ENCODE results near the gene CATSPER1. TPM values are rescaled to one million over a fixed set of nuclear protein-coding genes. Genes with fewer than 3 reads are reported as not detected.

Gene CATSPER1
- 0.32 TPM in 1 of 2 replicates, not detected in the other for total RNA-seq

DNA sequence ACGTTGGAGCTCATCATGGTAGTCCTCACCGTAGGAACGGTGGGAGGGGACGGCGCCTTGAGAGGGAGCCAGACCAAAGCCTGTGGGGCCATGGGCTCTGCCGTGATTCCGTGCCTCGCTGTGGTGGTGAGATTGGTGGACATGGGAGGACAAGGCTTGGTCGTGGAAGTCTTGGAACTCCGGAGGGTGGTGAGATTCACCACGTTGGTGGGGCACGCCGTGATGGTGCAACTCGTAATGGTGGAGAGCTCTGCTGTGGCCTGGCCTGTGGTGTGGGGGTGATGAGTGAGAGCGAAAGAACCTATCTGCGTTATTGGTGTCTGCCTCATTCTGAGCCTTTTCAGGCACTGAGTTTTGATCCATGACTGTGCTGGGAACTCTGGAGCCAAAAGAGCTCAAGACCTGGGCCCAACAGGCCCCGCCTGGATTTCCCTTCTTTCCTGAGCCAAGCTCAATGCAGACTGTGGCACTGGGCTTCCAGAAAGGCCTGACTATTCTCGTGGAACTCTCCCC is at the start of gene CATSPER1:
Gene CATSPER1, minus strand, starts transcription at position 463 of the 513 bp plus-strand sequence. Its CDS starts 100 bp downstream, at position 363.
- intact Hi-C loops (cut with micrococcal nuclease): no loop called here

DNA sequence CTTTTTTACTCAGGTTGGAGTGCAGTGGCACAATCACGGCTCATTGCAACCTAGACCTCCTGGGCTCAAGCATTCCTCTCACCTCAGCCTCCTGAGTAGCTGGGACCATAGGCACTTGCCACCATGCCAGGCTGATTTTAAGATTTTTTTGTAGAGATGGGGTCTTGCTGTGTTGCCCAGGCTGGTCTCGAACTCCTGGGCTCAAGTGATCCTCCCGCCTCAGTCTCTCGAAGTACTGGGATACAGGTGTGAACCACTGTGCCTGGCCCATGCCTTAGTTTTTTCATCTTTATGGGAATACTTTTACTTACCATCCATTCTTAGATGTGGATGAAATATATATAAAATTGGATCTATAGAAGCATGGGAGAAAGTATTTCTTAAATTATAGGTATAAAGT is 49.0 kb upstream of the CATSPER1 start:
- intact Hi-C loops (cut with micrococcal nuclease): no loop called here

DNA sequence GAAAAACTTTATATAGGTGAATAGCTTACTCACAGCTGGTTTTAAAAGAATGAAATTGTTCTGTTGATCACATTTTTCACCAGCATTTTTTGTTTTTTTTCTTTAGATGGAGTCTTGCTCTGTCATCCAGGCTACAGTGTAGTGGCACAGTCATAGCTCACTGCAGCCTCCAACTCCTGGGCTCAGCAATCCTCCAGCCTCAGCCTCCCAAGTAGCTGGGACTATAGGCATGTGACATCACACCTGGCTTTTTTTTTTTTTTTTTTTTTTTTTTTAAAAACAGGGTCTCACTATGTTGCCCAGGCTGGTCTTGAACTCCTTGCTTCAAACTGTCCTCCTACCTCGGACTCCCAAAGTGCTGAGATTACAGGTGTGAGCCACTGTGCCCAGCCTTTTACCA is 47.4 kb upstream of the CATSPER1 start:
- intact Hi-C loops (cut with micrococcal nuclease): no loop called here

DNA sequence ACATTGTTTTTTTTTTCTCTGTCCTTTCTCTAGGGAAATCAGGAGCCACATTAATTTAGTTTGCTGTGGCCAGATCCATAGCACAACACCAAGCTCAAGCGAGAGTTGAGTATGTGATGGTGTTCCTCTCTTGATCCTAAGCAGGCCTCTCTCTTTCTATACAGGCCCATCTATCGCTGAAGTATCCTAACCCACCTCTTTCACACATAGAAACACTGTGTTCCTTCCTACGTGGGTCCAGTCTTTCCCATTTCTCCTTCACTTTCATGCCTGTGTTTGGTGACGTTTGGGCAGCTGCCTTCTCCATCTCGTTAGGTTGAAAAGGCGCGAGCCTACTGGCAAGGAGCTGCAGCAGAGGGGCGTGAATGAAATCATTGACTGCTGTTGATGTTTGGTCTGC is 46.2 kb upstream of the CATSPER1 start:
- intact Hi-C loops (cut with micrococcal nuclease): no loop called here

DNA sequence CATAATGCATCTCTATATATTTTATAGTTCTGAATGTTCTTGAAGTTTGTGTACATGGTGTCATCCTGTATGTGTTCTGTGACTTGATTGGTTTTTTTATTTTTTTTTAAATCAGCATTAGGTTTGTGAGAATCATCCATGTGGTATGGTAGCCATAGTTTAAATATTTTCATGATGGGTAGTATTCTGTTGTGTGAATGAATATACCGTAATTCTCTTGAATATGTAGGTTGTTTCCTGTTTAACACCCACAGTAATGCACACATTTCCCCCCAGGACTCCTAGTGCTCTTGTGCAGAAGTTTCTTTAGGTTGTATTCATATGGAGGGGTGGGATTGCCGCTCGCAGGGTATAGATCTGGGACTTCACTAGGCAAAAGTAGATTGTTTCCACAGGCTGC is 45.8 kb upstream of the CATSPER1 start:
- intact Hi-C loops (cut with micrococcal nuclease): no loop called here

DNA sequence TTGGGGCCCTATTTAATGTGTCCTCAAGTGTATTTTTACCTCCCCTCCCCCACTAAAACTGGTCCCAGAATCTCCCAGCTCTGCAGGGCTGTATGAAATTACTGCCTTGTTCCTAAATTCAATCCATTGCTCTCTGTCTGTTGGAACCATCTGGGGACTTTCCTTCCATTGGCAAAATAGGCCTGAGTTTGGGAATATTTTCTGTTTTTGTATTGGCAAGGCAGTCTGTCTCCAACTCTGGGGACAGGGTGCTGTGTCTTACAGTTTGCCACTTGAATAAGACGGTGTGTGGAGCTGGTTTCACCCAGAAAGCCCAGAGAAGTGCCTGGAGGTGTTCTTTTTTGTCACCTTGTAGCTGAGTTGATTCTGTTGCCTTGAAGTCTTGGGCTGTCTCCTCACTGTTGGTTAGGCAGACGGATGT is 45.1 kb upstream of the CATSPER1 start:
- intact Hi-C loops (cut with micrococcal nuclease): no loop called here

DNA sequence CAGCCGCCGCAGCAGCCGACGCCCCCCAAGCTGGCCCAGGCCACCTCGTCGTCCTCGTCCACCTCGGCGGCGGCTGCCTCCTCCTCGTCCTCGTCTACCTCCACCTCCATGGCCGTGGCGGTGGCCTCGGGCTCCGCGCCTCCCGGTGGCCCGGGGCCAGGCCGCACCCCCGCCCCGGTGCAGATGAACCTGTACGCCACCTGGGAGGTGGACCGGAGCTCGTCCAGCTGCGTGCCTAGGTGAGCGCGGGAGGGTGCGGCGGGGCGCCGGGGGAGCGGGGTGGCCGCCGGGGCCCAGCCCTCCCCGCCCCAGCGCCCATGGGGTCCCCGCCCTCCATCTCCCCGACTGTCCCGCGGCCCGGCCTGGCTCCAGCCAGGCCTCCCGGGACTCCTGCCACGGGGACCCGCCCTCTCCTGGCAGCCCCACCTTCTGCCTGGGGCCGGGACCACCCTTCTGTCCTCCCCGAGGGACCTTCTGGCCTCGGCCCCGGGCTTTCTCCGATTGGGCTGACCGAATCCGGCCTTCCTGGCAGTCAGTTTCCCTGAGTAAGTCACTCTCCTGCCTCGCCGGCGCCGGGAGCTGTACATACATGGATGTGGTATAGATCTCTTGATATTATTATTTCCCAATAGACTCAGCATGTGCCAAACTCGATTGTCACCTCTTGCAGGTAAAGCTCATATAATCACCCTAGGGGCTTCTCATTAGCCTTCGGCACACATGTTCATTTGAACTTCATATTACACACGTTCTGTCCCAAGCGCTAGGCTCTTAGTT is 44.5 kb upstream of the CATSPER1 start:
- intact Hi-C loops (cut with micrococcal nuclease): no loop called here

DNA sequence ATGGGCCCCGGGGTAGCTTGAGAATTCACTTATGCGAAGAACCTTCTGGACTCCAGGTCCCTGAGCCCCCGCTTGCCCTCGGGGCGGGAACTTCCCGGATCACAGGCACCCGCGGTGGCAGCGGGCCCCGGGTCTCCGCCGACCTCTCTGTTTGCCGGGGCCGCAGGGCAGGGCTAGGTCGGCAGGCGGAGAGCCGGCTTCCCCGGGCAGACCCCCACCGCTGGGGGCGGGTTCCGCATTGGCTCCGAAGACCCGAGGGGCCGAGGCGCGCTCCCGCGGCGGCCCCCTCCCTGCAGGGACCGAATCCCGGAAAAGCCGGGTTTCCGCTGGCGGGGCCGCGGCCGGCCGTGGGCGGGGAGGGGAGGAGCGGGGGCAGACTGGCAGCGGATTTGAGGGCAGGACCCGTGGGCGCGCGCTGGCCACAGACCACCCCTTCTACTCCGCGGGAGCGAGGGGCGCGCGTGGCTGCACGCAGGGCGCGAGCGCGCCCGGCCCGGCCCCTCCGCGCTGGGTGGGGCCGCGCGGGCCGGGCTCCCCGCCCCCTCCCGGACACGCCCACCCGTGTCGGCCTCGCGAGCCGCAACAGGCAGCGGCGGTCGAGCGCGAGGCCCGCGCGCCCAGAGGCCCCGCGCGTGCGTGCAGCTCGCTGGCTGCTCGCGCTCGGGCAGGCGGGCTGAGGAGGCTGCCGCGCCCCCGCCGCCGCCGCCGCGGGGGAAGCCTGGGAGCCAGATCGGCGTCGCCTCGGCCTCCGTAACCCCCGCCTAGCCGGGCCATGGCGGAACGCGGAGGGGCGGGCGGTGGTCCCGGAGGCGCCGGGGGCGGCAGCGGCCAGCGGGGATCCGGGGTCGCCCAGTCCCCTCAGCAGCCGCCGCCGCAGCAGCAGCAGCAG is 43.7 kb upstream of the CATSPER1 start, which contains the start of gene PACS1:
Gene PACS1, plus strand, starts transcription at position 558 of the 889 bp plus-strand sequence. Its CDS starts 215 bp downstream, at position 773.
- intact Hi-C loops (cut with micrococcal nuclease): loop anchor here (1.0 kb wide), 1 partner anchor 18 kb away; the partner anchor contains the start of gene SF3B2

DNA sequence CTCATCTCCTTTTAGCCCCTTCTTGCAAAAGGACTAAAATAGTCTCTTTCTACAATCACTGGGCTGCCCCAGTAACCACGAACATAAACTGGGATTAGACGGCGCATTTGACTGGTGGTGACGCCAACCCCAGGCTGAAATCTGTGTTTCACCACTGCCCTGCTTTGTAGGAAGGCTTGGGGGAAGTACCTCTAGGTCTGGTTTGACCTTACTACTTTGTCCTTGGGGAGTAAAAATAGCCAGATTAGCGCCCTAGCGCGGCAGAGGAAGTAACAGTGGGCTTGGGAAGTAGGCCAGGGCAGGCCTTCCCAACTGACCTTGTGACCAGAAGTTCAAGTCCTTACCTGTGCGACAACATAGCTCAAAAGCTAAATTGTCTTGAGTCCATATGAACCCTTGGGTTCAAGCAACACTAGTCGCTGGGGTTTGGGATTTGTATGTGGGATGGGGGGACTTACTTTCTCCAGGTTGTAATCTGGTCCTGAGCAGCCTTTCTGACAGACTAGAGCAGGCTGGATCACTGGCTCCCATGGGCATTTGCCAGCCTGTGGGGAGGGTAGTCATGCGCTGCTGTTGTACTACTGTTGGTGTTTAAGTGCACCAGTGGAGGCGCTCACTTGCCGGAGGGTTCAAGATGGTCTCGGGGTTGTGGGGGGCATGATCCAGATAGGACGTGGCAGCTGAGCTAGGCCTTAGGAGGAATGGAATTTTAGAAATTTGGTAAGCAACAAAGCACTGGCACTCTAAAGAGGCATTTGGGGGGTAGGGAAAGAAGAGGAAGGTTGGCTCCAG is 42.8 kb upstream of the CATSPER1 start:
- intact Hi-C loops (cut with micrococcal nuclease): loop anchor here (1.0 kb wide), 2 partner anchors 17 to 65 kb away; partner anchors contain the start of gene SF3B2

DNA sequence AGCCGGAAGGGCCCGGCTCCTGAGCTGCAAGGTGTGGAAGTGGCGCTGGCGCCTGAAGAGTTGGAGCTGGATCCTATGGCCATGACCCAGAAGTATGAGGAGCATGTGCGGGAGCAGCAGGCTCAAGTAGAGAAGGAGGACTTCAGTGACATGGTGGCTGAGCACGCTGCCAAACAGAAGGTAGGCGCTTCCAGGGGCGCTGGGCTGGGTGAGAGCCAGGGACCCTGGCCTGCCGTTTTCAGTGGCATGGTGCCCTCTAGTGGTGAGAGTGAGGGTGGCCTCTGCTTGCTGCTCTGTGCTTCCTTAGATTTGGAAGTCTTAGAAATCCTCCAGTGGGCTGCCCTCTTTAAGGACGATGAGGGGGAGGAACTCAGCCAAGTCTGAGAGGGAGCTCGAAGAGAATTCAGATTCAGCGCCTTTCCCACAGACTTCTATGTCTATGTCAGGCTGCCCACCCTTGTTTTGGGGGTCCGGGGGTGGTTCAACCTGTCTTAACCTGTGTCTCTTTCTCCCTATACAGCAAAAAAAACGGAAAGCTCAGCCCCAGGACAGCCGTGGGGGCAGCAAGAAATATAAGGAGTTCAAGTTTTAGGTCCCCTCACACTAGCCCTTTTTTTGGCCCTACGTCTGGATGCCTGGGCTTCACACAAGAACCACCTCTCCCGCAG is 42.0 kb upstream of the CATSPER1 start:
- intact Hi-C loops (cut with micrococcal nuclease): loop anchor here (1.0 kb wide), 1 partner anchor 66 kb away; no protein-coding TSS in a partner anchor

DNA sequence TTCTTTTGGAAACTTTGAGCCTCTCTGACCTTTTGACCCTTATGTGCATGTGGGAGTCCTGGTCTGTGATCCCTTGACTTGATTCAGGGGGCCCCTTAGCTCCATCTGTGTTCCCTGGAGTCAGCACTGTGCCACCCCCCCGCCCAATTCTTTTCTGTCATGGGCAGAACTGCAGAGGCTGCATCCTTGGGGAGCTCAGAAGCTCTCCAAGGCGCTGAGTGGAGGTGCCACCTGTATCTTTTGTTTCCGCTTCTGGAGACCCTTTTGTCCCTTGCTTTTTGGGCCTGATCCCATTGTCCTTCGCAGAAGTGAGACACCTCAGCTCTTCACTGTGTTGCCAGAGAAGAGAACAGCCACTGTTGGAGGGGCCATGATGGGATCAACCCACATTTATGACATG is 41.4 kb upstream of the CATSPER1 start:
- intact Hi-C loops (cut with micrococcal nuclease): loop anchor here (1.0 kb wide), 1 partner anchor 67 kb away; no protein-coding TSS in a partner anchor

DNA sequence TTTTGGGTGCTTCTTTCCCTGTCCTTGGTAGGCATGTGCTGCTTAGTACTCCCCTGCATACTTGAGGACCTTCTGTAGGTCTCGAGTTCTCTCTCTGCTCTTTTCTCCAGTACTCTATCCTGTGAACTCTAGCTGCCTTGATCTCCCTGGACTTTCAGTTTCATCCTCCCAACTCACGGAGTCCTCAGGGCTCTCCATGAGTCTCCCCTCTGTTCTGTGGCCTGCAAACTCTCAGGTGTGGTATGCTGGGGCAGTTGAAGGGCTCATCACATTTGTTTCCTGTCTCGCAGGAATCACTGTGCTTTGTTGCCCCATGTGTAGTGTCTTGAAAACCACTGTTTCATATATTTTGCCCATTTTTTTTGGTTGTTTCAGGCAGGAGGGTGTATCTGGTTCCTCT is 40.5 kb upstream of the CATSPER1 start:
- intact Hi-C loops (cut with micrococcal nuclease): no loop called here

DNA sequence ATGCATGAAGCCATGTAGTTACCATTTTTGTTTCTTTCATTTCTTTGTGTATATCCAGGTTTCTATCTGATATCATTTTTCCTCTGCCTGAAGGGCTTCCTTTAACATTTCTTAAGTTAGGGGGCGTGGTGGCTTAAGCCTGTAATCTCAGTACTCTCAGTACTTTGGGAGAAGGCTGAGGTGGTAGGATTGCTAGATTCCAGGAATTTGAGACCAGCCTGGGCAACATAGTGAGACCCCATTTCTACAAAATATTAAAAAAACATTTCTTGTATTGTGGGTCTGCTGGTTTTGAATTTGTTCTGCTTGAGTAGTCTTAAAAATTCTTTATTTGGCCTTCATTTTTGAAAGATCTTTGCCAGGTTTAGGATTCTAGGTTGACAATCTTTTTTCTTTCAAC is 38.3 kb upstream of the CATSPER1 start:
- intact Hi-C loops (cut with micrococcal nuclease): no loop called here

DNA sequence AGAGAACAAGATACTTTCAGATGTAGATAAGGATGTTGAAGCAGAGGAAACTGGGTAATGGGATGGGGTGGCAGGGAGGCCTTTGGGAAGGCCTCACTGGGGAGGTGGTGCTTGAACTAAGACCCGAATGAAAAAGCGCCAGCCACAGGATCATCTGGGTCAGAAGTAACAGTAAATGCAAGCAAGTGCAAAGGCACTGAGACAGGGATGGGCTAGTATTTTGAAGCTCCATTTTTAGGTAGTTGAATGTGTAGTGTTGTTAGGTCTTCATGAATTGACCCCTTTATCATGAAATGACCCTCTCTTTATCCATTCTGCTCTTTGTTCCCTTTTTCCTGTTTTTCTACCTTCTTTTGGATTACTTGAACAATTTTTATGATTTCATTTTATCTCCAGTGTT is 37.6 kb upstream of the CATSPER1 start:
- intact Hi-C loops (cut with micrococcal nuclease): no loop called here

DNA sequence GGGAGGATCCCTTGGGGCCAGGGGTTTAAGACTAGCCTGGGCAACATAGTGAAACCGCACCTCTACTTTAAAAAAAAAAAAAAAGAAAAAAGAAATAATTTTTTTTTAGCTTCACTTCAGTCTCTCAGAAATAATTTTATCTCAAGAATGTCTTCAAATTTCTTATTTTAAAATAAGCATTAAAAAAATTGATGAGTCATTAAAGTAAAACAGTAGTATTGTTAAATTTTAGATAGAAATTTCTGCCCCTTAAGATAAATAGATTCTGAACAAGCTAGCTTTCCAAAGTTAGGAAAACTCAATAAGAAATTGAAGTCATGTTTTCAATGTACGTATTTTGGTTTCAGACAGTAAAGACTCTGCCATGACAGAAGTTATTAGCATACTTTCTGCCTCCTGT is 36.1 kb upstream of the CATSPER1 start:
- intact Hi-C loops (cut with micrococcal nuclease): no loop called here

DNA sequence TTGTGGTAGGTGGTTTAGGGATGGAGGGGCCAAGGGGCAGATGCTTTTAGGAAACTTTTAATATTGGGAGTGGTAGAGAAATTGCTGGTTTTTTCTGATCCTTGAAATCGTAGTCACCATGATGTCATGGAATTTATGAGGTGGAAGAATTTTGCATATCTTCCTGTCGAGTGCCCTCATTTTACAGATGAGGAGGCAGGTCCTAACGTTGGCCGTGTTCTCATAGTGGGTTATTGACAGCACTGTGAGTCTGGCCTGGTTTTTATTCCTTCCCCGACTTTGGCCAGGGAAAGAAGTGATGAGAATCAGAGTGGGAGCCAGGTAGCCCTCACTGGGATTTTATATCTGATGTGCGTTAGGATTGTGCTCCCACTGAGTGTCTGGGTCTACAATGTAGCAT is 35.0 kb upstream of the CATSPER1 start:
- intact Hi-C loops (cut with micrococcal nuclease): no loop called here

DNA sequence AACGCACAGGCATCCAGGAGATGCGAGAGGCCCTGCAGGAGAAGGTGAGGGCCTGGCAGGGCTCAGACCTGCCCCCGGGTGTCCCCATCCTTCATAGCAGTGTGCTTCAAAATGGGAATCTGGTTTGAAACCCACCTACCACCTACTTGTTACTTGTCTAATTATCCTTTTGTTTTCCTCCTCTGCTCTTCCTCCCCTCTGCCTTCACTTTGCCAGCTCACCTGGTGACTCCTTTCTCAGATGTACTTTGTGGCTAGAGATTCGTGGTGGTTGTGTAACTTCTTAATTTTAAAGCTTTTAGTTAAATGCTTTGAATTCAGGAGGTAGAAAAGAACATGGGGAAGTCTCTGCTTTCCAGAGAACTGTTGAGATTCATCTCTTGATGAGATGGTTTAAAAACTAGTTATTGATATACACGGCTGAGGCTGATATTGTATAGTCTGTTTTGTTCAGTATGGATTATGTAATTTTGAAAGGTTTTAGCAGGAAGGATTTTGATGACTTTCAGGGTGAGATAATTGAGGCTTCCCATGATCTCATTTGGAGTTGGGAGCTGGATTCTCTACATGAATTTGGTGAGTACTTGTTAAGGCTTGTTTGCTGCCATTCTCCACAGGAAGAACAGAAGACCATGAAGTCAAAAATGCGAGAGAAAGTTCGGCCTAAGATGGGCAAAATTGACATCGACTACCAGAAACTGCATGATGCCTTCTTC is 33.8 kb upstream of the CATSPER1 start:
- intact Hi-C loops (cut with micrococcal nuclease): no loop called here

DNA sequence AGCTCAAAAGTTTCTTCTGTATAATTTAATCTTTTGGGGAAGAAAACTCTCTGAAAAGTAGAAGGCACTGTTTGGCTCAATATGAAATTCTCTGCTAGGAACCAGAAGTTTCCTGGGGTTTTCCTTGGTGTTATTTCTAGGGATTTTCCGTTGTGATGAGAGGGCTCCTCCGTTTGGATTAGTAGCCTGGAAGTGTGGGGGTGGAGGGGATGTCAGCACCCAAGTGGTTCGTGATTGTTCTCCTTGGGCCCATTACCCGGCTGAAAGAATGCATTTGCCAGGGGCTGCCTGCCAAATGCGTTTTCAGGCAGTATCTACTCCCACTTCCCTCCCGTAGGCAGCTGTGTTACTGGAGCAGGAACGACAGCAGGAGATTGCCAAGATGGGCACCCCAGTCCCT is 30.2 kb upstream of the CATSPER1 start:
- intact Hi-C loops (cut with micrococcal nuclease): no loop called here

DNA sequence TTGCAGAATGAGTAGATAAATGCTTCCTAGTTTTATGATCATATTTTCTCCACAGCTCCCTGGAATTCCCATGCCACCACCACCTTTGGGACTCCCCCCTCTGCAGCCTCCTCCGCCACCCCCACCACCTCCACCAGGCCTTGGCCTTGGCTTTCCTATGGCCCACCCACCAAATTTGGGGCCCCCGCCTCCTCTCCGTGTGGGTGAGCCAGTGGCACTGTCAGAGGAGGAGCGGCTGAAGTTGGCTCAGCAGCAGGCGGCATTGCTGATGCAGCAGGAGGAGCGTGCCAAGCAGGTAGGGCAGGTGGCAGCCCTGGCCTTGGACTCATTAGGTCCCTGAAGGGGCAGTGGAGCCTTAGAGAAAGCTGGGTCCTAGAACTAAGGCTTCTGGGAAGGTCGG is 28.7 kb upstream of the CATSPER1 start:
- intact Hi-C loops (cut with micrococcal nuclease): no loop called here

DNA sequence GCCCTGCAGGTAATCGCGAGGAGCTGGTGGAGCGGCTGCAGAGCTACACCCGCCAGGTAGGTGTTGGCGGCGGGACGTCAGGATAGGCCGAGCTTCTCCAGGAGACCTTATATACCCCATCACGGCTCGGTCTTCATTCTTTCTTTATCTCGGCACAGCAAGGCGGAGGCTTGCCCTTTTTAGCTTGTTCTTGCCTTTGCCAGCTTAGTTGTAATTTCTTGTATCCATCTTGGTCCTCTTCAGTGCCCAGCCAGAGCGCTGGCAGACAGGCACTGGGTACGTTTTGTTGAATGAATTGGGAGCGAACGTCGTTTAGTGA is 26.3 kb upstream of the CATSPER1 start:
- intact Hi-C loops (cut with micrococcal nuclease): loop anchor here (1.0 to 2.0 kb wide), 5 partner anchors 17 to 293 kb away; partner anchors contain the start of genes BANF1, BRMS1, CFL1 and EIF1AD

Data from T-helper 2 cell treated with Interferon-gamma antibody and Interleukin-4, amounts not matched to agents 100 ng/mL and 5 ng/mL, for 36 hours (primary cell).